Peyer's patch (tissue), 4 donors: ENCODE results near the gene RIMBP2.

Experiments used
- CTCF ChIP-seq, 6 experiments: fragments of 450-650 bp in 4 of 6; fragments of 200-600 bp in 2 of 6; sonication (generic) in 1 of 6; IDR thresholded peaks; one replicate each; pipeline ENCODE4 v1.5.1; 2017 to 2019; ENCODE audit warnings: antibody characterized with exemption in 6 of 6, mild to moderate bottlenecking in 3 of 6, moderate library complexity in 1 of 6
- POLR2A ChIP-seq, 2 donors: fragments of 450-650 bp; IDR thresholded peaks; one replicate each; pipeline ENCODE4 v1.5.1; 2017; ENCODE audit warnings: antibody characterized with exemption in 2 of 2, mild to moderate bottlenecking in 2 of 2, moderate library complexity in 2 of 2

GRCh38 chr12:130468700-130469245 lies 247.3 kb downstream of the RIMBP2 start:
- TF ChIP-seq CTCF (IDR thresholded peaks at IDR 0.05) (no peak), POLR2A (IDR thresholded peaks at IDR 0.05) (no peak)
